GM12873 (cell line): ENCODE results near the gene CNTN6.

Source experiments
- CTCF ChIP-seq: IDR thresholded peaks from 2 replicates; pipeline ENCODE4 v1.5.1; 2012; ENCODE audit warnings: low read depth, mild to moderate bottlenecking, moderate library complexity, low read length, control low read depth; ENCODE audit not compliant: insufficient read depth; ENCODE audit errors: missing control alignments

CNTN6 gene

GRCh38 chr3:1404270-1404962 lies 311.6 kb downstream of the CNTN6 start:
- TF ChIP-seq CTCF = no peak

GRCh38 chr3:1406250-1406649 lies 313.4 kb downstream of the CNTN6 start:
- no peak for TF ChIP-seq CTCF

GRCh38 chr3:1421577-1421976 lies 328.8 kb downstream of the CNTN6 start:
- no peak for TF ChIP-seq CTCF

GRCh38 chr3:1423566-1424089 lies 330.8 kb downstream of the CNTN6 start:
- no peak for TF ChIP-seq CTCF

GRCh38 chr3:1439395-1439794 lies 346.6 kb downstream of the CNTN6 start:
- TF ChIP-seq CTCF = peak; percentile 46

GRCh38 chr3:1442271-1442670 lies 349.4 kb downstream of the CNTN6 start:
- TF ChIP-seq CTCF = no peak

- TF ChIP-seq CTCF = no peak
Measured at GRCh38 chr3:1444195-1444594, 351.4 kb downstream of the CNTN6 start.
